ENCODE data around the gene CHSY1.
A peak's percentile ranks its signal among the peaks of the same experiment; 100 is the strongest.

DNA sequence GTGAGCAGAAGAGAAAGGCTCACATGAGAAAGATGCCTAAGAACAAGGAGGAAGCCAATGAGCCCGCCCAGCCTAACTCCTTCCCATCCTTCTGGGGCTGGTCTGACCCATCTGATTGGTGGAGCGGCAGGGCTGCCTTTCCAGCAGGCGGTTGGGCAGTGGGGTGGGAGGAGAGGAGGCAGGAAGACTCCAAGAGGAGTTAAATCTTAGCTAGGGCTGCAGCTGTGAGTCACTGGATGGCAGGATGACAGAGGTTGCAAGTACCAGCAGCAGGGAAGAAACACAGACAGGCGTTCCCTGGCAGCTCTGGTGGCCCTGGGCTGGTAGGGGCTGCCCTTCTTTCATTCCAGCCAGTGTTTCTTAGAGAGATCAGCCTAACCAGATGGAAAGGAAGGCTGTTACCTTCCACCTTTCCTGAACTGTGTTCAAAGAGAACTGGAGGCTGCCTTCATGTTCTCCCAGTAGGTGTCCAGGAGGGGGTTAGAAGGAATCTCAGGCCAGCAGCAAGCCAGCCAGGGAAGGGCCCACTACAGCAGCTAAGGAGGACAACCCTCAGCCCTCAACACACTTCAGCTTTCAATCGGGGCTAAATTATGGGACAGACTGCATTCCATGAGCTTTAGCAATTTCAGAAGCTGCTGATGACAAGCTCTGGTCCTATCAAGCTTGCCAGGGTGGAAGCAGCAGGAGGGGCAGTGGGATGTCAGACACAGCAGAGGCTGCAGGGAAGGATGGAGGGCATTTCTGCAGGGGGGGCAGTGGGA lies 50.3 kb downstream of the CHSY1 start:
- TF ChIP-seq TAF1 (IDR thresholded peaks at IDR 0.05; ENCODE audit: borderline replicate concordance, insufficient read depth, low read length), result no peak
- peak; percentile 57; the same call in 1 of the 2 replicates for TF ChIP-seq POLR2AphosphoS5 (IDR thresholded peaks at IDR 0.05; ENCODE audit: low read depth, low read length)
- TF ChIP-seq, protein P1, sequence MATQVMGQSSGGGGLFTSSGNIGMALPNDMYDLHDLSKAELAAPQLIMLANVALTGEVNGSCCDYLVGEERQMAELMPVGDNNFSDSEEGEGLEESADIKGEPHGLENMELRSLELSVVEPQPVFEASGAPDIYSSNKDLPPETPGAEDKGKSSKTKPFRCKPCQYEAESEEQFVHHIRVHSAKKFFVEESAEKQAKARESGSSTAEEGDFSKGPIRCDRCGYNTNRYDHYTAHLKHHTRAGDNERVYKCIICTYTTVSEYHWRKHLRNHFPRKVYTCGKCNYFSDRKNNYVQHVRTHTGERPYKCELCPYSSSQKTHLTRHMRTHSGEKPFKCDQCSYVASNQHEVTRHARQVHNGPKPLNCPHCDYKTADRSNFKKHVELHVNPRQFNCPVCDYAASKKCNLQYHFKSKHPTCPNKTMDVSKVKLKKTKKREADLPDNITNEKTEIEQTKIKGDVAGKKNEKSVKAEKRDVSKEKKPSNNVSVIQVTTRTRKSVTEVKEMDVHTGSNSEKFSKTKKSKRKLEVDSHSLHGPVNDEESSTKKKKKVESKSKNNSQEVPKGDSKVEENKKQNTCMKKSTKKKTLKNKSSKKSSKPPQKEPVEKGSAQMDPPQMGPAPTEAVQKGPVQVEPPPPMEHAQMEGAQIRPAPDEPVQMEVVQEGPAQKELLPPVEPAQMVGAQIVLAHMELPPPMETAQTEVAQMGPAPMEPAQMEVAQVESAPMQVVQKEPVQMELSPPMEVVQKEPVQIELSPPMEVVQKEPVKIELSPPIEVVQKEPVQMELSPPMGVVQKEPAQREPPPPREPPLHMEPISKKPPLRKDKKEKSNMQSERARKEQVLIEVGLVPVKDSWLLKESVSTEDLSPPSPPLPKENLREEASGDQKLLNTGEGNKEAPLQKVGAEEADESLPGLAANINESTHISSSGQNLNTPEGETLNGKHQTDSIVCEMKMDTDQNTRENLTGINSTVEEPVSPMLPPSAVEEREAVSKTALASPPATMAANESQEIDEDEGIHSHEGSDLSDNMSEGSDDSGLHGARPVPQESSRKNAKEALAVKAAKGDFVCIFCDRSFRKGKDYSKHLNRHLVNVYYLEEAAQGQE (IDR thresholded peaks at IDR 0.05; ENCODE audit: insufficient read depth in 1 of 2, low read depth in 2 of 2, low read length in 2 of 2), result no peak

All from PFSK-1 (cell line).